Measurements from ENCODE around the gene GTF2IRD2.
"Not testable (repeated sequence)": the region's sequence is repeated elsewhere in the genome, so short reads cannot be mapped to it uniquely, and the experiment has no call there.

DNA sequence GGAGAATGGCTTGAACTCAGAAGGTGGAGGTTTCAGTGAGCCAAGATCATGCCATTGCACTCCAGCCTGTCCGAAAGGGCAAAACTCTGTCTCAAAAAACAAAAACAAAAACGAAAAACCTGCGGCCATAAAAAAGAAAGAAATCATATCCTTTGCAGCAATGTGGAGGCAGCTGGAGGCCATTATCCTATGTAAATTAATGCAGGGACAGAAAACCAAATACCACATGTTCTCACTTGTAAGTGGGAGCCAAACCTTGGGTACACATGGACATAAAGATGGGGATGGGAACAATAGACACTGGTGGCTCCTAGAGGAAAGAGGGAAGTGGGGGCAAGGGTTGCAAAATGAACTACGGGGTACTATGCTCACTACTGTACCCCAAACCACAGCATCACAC is 21.0 kb downstream of the GTF2IRD2 start:
- TF ChIP-seq, protein P1, sequence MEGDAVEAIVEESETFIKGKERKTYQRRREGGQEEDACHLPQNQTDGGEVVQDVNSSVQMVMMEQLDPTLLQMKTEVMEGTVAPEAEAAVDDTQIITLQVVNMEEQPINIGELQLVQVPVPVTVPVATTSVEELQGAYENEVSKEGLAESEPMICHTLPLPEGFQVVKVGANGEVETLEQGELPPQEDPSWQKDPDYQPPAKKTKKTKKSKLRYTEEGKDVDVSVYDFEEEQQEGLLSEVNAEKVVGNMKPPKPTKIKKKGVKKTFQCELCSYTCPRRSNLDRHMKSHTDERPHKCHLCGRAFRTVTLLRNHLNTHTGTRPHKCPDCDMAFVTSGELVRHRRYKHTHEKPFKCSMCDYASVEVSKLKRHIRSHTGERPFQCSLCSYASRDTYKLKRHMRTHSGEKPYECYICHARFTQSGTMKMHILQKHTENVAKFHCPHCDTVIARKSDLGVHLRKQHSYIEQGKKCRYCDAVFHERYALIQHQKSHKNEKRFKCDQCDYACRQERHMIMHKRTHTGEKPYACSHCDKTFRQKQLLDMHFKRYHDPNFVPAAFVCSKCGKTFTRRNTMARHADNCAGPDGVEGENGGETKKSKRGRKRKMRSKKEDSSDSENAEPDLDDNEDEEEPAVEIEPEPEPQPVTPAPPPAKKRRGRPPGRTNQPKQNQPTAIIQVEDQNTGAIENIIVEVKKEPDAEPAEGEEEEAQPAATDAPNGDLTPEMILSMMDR (IDR thresholded peaks at IDR 0.05) = not testable (repeated sequence)
- not testable (repeated sequence) for TF ChIP-seq POLR2A (IDR thresholded peaks at IDR 0.05)
